ENCODE measurements around the gene ZNF579. TPM values are rescaled to one million over a fixed set of nuclear protein-coding genes. Genes with fewer than 3 reads are reported as not detected.

Gene ZNF579
- total and polyA plus RNA-seq, 2 of the 13 experiments (the other 11 are each of a cell fraction or from before 2014, with no cell fraction given), result 2.1 to 2.9 TPM

GRCh38 chr19:55605207-55605636, 24.6 kb upstream of the ZNF579 start (continued):
- TF ChIP-seq HNF1A (IDR thresholded peaks at IDR 0.05; ENCODE audit: low read depth) (no peak), HNF1A (CRISPR knock-in tag; IDR thresholded peaks at IDR 0.05; ENCODE audit: borderline replicate concordance) (no peak), GATAD1 (CRISPR knock-in tag; IDR thresholded peaks at IDR 0.05) (peak; percentile 77), ZNF451 (CRISPR knock-in tag; IDR thresholded peaks at IDR 0.05) (no peak), MAF1 (CRISPR knock-in tag; IDR thresholded peaks at IDR 0.05; ENCODE audit: borderline replicate concordance) (no peak), PAWR (CRISPR knock-in tag; IDR thresholded peaks at IDR 0.05; ENCODE audit: borderline replicate concordance) (no peak), HNRNPK (IDR thresholded peaks at IDR 0.05; ENCODE audit: low read depth, low read length, poor library complexity, severe bottlenecking) (peak; percentile 50), HHEX (CRISPR knock-in tag; IDR thresholded peaks at IDR 0.05) (no peak), ATAD3A (CRISPR knock-in tag; IDR thresholded peaks at IDR 0.05) (no peak), POLR2AphosphoS5 (IDR thresholded peaks at IDR 0.05; ENCODE audit: low read depth, low read length) (peak; percentile 64)
- TF ChIP-seq, protein P1, sequence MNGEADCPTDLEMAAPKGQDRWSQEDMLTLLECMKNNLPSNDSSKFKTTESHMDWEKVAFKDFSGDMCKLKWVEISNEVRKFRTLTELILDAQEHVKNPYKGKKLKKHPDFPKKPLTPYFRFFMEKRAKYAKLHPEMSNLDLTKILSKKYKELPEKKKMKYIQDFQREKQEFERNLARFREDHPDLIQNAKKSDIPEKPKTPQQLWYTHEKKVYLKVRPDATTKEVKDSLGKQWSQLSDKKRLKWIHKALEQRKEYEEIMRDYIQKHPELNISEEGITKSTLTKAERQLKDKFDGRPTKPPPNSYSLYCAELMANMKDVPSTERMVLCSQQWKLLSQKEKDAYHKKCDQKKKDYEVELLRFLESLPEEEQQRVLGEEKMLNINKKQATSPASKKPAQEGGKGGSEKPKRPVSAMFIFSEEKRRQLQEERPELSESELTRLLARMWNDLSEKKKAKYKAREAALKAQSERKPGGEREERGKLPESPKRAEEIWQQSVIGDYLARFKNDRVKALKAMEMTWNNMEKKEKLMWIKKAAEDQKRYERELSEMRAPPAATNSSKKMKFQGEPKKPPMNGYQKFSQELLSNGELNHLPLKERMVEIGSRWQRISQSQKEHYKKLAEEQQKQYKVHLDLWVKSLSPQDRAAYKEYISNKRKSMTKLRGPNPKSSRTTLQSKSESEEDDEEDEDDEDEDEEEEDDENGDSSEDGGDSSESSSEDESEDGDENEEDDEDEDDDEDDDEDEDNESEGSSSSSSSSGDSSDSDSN (CRISPR knock-in tag; IDR thresholded peaks at IDR 0.05), result no peak
- TF ChIP-seq, protein P2, sequence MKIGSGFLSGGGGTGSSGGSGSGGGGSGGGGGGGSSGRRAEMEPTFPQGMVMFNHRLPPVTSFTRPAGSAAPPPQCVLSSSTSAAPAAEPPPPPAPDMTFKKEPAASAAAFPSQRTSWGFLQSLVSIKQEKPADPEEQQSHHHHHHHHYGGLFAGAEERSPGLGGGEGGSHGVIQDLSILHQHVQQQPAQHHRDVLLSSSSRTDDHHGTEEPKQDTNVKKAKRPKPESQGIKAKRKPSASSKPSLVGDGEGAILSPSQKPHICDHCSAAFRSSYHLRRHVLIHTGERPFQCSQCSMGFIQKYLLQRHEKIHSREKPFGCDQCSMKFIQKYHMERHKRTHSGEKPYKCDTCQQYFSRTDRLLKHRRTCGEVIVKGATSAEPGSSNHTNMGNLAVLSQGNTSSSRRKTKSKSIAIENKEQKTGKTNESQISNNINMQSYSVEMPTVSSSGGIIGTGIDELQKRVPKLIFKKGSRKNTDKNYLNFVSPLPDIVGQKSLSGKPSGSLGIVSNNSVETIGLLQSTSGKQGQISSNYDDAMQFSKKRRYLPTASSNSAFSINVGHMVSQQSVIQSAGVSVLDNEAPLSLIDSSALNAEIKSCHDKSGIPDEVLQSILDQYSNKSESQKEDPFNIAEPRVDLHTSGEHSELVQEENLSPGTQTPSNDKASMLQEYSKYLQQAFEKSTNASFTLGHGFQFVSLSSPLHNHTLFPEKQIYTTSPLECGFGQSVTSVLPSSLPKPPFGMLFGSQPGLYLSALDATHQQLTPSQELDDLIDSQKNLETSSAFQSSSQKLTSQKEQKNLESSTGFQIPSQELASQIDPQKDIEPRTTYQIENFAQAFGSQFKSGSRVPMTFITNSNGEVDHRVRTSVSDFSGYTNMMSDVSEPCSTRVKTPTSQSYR (CRISPR knock-in tag; IDR thresholded peaks at IDR 0.05; ENCODE audit: borderline replicate concordance), result peak; percentile 59; the same call in 1 of the 2 replicates
